GM19193 (cell line): Measurements from ENCODE around the gene SRGAP3.

Source experiments
- POLR2A ChIP-seq: IDR thresholded peaks from 4 replicates; pipeline ENCODE4 v1.6.1; 2011; ENCODE audit not compliant: insufficient read depth, insufficient read length; ENCODE audit errors: extremely low read depth

SRGAP3 gene

DNA sequence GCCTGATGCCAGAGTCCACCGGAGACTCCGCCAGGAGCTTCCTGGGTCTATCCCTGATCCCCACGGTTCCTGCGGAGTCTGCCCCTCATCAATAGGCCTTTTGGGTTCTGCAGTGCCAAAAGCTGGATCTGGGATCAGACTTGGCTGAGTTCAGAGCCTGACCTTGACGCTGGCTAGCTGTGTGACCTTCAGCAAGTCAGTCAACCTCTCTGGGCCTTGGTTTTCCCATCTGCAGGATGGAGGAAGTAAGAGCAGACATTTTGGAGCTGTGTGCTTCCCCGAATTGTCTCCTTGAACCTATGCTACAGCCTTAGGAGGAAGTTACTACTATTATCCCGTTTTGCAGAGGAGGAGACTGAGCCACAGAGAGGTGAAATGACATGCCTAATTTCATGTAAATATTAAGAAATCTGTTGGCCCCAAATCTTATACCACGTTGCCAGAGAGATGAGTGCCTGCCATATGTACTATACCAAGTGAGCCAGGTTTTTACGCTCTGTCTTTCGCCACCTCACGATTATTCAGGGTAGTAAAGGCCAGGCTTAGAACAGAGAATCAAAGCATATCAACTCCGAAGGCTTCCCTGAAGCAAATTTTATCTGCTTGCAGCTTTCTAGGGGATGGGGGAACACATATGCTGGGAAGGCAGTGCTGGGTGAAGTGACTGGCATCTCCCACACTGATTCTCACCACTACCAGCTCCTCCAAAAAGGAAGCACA, 112.5 kb downstream of the SRGAP3 start:
- no peak for TF ChIP-seq POLR2A

DNA sequence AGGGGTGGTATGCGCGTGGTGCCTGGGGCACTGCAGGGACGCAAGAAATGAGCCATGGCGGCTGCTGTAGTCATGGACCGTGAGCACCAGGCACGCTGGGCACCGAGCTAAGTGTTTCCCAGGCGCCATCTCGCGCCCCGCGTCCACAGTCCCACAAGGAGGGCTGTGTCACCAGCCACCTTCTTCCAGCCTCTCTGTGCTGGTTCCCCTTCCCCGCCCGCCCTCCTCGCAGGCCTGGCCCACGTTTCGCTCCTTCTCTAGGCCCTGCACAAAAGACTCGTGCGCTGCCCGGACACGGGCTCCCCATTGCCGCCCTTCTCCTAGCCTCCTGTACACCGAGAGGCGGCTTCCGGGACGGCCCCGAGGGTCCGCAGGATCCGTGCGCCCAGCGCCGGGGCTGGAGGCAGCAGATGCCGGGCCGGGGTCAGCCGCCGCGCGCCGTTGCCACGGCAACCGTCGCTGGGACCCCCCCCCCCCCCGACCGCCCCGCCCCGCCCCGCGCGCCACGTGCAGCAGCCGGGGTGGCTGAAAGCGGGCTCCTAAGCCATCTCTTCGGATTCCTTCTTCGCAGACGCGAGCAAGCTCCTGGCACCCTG, 113.4 kb downstream of the SRGAP3 start:
- no peak for TF ChIP-seq POLR2A

DNA sequence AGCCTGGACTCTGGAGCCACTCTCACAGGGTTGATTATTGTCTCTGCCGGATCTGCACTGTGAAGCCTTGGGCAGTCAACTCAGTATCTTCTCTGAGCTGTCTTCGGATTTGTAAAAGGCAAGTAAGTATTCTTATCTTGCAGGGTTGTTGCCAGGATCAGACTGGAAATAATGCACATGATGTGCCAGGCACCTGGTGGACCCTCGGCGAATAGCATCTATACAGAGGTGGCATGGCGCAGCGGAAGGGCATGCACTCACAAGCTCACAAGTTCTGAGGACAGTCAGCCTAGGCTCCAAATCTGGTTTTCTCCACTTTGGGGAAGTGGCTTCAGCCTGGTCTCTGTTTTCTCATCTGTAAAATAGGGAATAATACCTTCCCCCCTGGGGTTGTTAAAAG, 113.9 kb downstream of the SRGAP3 start:
- TF ChIP-seq POLR2A, result no peak

DNA sequence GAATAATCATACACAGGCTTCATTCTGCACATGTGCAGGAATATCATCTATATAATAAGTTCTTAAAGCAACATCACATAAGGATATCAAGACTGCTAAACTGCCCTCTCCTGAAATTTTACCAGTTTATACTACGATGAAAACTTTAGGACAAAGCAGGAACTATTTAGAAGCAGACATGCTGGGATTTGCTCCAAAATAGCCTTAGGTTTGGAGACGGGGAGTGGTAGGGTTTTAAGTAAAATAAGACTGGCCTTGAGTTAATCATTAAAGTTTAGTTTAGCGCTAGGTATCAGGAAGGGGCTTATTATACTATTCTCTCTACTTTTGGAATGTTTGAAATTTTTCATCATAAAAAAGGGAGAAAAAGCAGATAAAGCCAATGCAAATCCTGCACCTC, 115.8 kb downstream of the SRGAP3 start:
- no peak for TF ChIP-seq POLR2A

DNA sequence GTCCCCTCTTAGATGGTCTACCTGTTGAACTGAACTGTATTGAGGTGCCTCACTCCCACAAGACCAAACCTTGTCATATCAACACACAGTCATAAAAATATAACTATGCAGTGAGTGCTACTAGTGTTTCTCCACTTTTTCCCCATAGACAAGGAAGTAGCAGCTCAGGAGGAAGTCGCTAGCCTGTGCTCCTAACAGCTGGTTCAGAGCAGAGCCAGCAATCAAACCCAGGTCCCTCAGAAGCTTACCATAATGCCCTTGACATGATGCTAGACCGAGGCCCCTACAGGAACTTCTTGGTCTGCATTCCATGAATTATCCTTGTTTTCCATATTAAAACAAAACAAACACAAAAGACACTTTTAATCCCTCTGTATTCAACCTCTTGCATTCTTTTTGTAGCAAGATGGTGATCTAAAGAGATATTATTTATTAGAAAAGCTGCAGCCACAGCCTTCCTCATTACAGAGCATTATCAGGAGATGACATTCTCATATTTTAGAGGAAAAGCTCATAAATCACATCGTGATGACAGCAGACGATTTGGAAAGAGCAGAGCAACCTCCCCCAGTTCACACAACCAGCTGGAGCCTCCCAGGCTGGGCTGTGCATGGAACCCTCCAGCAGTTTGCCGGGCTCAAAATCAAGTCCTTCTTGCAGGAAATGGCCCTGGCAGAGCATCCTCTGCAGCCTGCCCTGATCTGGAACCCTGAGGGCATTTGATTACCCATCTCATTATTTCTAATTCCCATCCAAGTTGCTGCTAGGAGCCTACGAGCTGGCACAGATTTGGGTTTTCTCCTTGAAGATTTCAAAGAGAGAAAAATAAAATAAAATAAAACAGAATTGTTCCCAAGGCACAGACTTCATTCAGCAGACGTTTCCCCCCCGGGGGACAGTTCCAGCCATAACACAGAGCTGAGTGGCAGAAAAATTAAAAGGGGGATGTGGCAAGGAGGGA, 118.8 kb downstream of the SRGAP3 start:
- TF ChIP-seq POLR2A, result no peak

DNA sequence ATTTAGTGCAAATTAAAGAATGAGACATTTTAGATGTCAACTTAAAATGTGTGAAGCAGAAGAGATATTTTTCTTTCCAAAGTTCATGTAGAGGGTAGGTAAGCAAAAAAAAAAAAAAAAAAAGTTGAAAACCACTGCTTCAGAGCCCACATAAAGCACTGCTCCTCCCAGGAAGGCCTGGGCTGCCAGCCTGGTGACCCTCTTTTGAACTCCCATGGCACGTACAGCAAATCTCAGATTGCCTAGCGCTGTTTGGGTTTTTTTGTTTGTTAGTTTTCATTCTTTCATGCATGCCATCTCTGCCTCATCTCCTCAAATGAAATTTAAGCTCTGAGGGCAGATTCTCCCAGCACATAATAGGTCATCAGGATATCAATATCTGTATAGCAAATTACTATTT, 120.1 kb downstream of the SRGAP3 start:
- TF ChIP-seq POLR2A, result no peak

DNA sequence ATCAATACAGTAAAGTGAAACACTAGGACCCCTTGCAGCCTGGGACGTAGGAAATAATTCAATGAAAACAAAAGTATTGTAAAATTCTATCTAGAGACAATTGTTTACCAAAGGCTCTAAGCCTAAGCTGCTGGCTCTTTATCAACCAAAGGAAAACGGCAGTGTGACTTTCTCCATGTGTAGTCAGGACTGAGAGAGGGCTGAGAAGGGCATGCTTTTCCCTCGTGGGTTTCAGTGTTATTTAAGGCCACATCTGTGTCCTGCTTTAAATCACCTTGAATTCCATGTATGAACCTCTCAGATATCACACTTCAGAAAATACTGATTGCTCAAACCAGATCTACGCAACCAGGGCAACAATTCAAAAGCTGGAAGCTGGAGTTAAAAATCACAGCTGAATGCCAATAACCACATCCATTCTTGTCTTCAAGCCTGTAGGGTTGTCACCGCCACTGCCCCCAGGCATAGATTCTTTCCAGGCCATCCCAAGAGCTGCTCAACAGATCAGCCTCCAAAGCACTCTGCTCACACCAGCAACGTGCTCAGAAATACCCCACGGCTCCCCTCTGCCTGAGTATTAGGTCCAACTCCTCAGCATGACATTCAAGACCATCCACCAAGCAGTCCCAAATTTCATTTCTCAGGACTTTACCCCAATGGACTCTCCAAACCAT, 124.0 kb downstream of the SRGAP3 start:
- TF ChIP-seq POLR2A, result no peak

DNA sequence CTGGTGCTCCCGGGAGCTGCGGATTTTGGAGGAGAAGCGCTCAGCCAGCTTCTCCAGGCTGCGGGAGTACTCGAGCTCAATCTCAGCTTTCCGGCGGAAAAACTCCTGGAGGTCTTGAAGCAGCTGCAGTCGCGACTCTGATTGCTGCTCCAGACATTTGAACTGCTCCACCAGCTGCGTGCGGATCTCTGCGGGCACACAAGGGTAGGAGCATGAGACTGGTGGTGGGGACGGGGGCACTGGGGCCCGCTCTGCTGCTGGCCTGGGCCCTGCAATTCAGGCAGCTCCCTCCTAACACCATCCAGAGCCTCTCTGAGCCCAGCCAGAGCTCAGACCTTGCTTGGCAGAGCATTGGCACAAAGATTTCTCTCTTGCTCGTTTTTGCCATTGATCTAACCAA, 124.7 kb downstream of the SRGAP3 start:
- TF ChIP-seq POLR2A, result no peak

DNA sequence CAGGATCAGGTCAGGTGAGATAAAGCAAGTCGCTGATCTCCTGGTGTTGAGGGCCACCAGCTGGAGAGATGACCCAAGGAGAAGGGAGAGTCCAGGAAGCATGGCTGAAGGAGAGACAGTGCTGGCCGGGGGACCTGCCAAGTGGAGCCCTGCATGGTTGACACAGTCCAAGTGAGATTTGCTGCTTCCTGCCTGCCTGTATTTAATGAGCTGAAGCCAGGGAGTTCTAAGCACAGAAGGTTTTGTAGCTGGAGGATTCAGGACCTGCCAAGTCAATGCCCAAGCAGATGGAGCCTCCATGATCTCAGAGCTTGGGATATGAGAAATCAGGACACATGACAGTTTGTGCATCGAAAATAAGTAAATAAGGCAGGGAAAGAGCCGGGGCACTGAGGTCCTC, 125.6 kb downstream of the SRGAP3 start:
- TF ChIP-seq POLR2A, result no peak

DNA sequence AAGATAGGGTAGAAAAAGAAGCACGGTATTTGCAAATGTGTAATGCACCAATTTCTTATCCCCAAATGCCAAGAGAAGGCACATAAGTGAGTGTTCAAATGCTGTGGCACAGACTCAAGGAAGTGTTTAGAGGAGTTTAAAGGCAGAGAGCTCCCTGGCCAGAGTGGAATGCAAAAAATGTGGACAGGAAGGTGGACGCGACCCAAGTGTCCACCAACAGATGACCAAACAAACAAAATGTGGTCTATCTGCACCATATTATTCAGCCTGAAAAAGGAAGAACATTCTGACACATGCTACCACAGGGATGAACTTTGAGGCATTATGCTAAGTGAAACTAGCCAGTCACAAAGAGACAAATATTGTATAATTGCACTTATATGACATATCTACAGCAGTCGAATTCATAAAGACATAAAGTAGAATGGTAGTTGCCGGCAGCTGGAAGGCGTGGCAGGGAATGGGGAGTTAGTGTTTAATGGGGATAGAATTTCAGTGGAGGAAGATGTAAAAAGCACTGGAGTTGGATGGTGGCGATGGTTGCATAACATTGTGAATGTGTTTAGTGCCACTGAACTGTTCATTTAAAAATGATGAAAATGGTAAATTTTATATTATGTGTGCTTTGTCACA, 126.6 kb downstream of the SRGAP3 start:
- TF ChIP-seq POLR2A, result no peak

DNA sequence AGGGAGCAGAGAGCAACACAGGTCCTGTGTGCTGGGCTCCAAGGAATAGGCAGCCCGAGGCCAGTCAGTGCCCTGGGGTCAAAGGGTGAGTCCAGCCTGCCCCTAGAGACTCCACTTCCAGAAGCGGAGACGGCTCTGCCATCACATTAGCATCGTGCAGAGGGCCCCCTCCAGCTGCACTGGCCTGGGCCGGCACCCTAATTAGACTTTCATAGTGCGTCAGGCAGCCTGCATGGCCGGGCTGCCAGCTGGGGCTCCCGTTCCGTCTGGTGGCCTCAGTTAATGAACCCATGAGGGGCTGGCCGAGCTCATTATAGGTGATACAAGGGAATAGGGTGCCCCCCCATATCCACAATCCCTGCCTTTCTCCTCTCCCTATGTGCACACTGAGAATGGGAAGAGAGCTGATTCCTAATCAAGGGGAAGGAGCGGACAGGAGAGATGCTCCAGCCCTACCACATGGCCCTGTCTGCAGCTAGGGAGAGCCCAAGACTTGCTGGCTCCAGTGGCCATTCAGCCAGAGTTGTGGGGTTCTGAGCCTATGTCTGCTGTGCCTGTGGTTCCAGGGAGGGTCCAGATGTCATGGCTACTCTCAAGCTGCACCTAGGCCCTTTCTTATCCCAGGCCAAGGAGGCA, 128.0 kb downstream of the SRGAP3 start:
- no peak for TF ChIP-seq POLR2A

DNA sequence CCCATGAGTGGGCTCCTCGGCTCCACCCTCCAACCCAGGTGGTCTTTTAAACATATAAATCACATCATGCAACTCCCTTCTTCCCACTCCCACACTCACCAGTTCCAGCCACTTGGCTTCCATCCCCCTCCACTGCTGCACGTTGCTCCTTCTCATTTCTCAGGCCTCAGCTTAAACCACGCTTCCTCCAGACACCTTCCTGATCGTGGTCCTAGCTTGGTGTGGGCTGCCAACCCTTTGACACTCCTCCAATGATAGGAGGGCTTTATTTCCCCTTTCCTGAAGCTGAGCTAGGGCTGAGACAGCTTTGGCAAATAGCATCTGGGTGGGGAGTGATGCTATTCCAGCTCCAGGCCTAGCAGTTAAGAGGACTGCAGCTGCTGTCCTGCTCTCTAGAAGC, 130.1 kb downstream of the SRGAP3 start:
- TF ChIP-seq POLR2A, result no peak

DNA sequence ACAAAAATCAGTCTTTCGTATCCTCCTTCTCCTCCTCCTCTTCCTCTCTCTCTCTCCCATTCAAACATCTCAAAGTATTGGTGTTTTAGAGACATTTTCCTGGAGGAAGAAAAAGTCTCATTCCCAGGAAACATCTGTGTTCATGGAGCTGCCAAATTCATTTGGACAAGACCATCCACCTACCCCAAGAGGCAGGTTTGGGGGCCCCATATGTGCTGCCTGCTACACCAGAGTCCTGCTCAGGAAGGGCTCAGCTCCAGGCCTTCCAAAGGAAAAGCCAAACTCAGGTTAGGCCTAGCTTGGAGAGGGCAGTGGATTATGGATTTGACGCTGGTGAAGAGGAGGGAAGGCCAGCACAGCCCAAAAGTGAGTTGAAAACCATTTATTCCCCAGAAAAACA, 131.2 kb downstream of the SRGAP3 start:
- no peak for TF ChIP-seq POLR2A

DNA sequence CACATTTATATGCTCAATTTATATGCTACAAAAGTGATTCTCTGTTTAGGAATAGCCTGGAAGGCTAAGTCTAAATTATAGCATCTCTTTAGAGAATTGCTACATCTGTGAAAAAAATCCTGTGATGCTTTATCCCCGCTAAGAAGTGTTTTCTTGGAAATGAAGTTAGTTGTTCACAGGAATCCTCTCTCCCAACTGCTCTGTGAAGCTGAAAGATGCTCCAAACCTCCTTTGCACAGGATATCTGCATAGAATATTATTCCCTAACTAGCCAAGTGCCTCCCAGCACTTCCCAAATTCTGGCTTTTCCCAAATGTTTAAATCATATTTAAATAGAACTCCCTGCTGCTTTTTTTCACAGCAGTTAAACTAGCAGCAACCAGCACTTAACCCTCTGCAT, 132.2 kb downstream of the SRGAP3 start:
- no peak for TF ChIP-seq POLR2A

DNA sequence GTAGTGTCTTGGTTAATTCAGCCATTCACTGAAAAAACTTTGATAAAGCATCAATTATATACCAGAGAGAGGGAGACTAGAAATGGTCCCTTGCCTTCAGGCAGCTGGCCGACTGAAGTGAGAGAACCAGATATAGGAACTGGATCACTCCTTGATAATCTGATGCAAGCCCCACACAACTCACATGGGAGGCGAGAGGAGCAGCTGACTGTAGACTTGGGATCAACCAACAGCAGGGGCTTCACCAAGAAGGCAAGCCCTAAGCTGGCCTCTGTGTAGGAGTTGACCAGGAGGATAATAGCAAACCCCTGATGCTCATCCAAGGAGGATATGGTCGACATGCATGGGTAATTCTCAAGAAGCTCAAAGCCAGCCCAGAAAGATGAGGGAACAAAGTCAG, 133.1 kb downstream of the SRGAP3 start:
- TF ChIP-seq POLR2A, result no peak

DNA sequence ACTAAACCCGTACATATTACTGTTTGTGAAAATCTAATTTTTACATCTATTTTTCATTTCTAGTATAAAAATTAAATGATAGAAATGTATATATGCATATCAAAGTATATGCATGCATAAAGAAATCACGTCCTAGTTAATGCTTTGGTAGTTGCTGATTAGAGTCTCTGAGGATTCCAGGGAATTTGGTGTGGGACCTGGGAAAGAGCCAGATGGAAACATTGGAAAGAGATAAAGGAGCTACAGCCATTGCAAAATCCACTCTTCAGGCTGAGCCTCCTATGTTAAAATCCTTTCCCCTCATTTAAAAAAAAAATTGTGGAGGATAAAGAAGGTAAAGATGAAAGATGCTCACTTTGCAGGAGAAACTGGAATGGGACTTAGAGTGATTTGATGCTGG, 134.1 kb downstream of the SRGAP3 start:
- TF ChIP-seq POLR2A, result no peak
